ENCODE data around the gene DLGAP1.

Gene DLGAP1

DNA sequence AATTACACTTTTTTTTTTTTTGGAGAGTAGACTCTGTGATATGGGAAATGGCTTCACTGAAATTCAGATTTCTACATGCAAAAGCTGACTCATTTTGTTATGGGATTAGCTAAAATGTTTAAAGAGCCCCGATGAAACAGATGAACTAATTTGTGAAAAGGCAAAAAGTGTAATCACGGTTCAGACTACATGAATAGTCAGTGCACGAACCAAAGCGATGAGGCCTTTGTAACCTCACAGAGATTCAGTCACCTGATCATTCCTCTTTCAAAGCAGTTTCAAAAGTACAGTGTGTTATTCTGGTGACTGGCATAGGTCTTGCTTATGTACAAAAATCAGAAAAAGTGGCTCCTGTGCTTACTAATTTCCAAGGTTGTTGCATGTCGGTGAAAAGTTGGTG is 960.5 kb downstream of the DLGAP1 start:
- H3K27me3 ChIP-seq (ENCODE audit: control insufficient read depth, insufficient read depth, low read length) = peaks cover 8% of the 10 kb centered on the region
- H3K36me3 ChIP-seq (ENCODE audit: control insufficient read depth, insufficient read depth, low read length) = no peaks in the 10 kb centered on the region
- H3K4me3 ChIP-seq (ENCODE audit: low read length) = no peak overlapping the region
- no peaks in the 10 kb centered on the region for H3K9me3 ChIP-seq (ENCODE audit: control insufficient read depth, low read length)
- peaks cover 4% of the 10 kb centered on the region for H3K4me1 ChIP-seq (ENCODE audit: control insufficient read depth, insufficient read depth, low read length)
- no peak overlapping the region for H3K9ac ChIP-seq (ENCODE audit: low read length)

DNA sequence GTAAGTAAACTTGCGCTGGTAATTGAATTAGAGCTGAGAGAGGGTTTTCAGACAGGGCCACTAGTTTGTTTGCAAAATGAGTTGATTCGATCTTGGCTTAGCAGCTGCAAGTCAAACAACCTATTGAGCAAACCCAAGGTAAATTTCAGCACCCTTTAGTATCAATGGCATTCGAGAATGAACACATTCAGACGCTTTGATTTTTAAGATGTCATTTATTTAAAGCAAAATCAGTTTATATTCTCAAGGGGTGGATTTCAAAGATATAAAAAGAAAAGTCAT is 960.9 kb downstream of the DLGAP1 start:
- H3K9me3 ChIP-seq (ENCODE audit: control insufficient read depth, low read length) = no peaks in the 10 kb centered on the region
- no peaks in the 10 kb centered on the region for H3K36me3 ChIP-seq (ENCODE audit: control insufficient read depth, insufficient read depth, low read length)
- no peak overlapping the region for H3K4me3 ChIP-seq (ENCODE audit: low read length)
- H3K27me3 ChIP-seq (ENCODE audit: control insufficient read depth, insufficient read depth, low read length) = peaks cover 5% of the 10 kb centered on the region
- peaks cover under 1% of the 10 kb centered on the region for H3K4me1 ChIP-seq (ENCODE audit: control insufficient read depth, insufficient read depth, low read length)
- H3K9ac ChIP-seq (ENCODE audit: low read length) = no peak overlapping the region

DNA sequence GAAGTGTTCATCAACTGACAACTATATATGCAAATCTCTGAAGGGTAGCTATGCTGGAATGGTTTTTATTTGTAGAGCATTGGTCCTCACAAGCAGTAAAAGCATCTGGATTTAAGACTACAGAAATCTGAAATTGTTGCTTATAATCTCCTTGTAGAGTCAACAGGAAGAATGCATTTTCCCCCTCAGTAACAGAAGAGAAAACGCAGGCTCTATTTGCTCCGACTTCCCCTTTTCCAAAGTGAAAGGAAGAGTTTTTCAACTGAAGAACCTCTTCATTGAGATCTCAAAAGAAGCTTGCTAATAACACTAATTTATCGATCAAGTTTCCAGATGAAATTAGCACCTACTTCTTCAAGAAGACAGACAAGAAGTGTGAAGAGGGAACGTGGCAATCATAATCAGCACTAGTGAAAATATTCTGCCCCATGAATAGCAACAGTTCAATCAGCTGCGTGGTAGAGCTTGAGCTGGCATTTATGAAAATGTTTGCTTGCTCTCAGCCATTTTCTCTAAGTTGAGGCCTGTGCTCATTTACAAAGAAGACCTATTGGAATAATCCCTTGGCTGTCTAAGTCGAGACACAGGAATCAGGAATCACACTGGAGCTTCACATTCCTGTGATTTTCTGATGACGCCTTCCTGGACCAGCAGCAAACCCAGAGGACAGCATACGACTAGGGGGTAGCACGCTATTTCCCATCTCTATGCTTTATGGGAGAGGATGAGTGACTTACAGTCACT is 961.4 kb downstream of the DLGAP1 start:
- Histone ChIP-seq H3K27me3 (ENCODE audit: control insufficient read depth, insufficient read depth, low read length) (peaks cover 3% of the 10 kb centered on the region), H3K9ac (ENCODE audit: low read length) (no peak overlapping the region), H3K9me3 (ENCODE audit: control insufficient read depth, low read length) (no peaks in the 10 kb centered on the region), H3K36me3 (ENCODE audit: control insufficient read depth, insufficient read depth, low read length) (no peaks in the 10 kb centered on the region), H3K4me1 (ENCODE audit: control insufficient read depth, insufficient read depth, low read length) (no peaks in the 10 kb centered on the region), H3K4me3 (ENCODE audit: low read length) (no peak overlapping the region)

DNA sequence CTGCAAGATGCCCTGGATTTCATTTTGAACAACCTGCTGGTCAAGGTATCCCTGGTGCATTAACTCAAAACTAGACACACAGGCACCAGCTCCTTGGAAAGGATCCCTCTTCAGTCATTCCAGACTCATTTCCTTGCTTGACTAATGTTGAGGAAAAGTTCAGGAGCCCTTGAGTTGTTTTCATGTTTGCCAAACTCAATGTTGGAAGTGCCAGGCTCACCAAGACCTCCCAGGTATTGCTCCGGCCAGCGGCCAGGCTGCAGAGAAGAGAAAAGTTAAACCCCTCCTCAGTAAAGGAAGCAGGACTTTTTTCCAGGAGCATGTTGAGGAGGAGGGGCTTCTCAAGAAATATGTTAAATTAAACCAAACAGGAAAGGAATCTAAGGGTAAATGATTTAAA is 962.4 kb downstream of the DLGAP1 start:
- H3K9ac ChIP-seq (ENCODE audit: low read length) = no peak overlapping the region
- H3K4me1 ChIP-seq (ENCODE audit: control insufficient read depth, insufficient read depth, low read length) = no peaks in the 10 kb centered on the region
- H3K4me3 ChIP-seq (ENCODE audit: low read length) = no peak overlapping the region
- H3K36me3 ChIP-seq (ENCODE audit: control insufficient read depth, insufficient read depth, low read length) = no peaks in the 10 kb centered on the region
- H3K27me3 ChIP-seq (ENCODE audit: control insufficient read depth, insufficient read depth, low read length) = no peaks in the 10 kb centered on the region
- H3K9me3 ChIP-seq (ENCODE audit: control insufficient read depth, low read length) = no peaks in the 10 kb centered on the region

DNA sequence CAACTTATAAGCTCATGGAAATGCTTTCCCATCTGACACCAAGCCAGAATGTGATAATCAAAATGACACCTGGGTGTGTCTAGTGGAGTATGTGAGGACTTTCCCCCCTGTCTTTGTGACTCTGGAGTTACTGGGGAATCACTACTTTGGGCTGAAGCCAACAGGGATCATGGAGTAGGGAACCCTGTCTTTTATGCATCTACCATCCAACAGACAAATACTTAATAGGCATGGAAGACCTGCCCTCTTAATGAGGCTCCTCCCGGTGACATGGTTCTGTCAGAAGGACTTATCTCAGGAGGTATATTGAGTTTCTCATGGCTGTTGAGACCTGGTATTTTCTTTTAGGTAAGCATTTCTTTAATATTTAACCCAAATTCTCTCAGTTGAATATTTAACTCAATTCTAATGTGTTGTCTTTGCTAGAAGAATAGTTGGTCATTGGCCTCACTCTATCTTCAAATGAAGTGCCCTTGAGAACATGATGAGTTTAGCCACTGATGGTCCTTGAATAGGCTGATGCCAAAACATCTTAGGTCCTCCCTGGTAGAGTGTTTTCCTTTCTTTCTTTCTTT is 963.0 kb downstream of the DLGAP1 start:
- no peaks in the 10 kb centered on the region for H3K4me1 ChIP-seq (ENCODE audit: control insufficient read depth, insufficient read depth, low read length)
- no peak overlapping the region for H3K4me3 ChIP-seq (ENCODE audit: low read length)
- no peaks in the 10 kb centered on the region for H3K9me3 ChIP-seq (ENCODE audit: control insufficient read depth, low read length)
- H3K9ac ChIP-seq (ENCODE audit: low read length) = no peak overlapping the region
- no peaks in the 10 kb centered on the region for H3K27me3 ChIP-seq (ENCODE audit: control insufficient read depth, insufficient read depth, low read length)
- H3K36me3 ChIP-seq (ENCODE audit: control insufficient read depth, insufficient read depth, low read length) = no peaks in the 10 kb centered on the region

DNA sequence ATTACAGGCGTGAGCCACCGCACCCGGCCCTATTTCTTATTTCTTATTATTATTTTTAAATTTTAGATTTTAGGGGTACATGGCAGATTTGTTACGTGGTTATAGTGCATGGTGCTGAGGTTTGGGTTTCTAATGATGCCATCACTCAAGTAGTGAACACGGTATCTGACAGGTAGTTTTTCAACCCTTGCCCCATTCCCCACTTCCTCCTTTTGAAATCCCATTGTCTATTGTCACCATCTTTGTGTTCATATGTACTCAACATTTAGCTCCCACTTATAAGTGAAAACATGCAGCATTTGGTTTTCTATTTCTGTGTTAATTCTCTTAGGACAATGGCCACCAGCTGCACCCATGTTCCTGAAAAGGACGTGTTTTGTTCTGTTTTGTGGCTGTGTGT is 965.6 kb downstream of the DLGAP1 start:
- no peaks in the 10 kb centered on the region for H3K27me3 ChIP-seq (ENCODE audit: control insufficient read depth, insufficient read depth, low read length)
- no peaks in the 10 kb centered on the region for H3K9me3 ChIP-seq (ENCODE audit: control insufficient read depth, low read length)
- no peaks in the 10 kb centered on the region for H3K36me3 ChIP-seq (ENCODE audit: control insufficient read depth, insufficient read depth, low read length)
- H3K4me1 ChIP-seq (ENCODE audit: control insufficient read depth, insufficient read depth, low read length) = no peaks in the 10 kb centered on the region
- no peak overlapping the region for H3K4me3 ChIP-seq (ENCODE audit: low read length)
- H3K9ac ChIP-seq (ENCODE audit: low read length) = no peak overlapping the region

DNA sequence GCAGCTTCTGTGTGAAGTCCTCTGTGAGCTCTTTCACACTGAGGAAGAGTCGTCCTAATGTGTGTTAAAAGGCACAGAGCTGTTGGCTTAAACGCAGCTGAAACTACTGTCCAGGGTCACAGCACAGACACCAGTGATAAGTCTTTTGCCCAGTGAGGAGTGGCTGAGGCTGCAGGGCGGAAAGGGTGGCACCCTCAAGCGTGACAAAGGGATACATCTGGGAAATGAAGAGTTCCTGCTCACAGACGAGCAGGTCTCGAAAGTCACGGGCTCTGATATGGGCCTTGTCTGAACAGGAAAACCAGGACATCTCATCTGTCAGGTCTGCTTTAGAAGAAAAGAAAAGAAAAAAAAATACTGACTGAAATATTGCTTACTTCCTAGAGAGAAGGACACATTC is 968.6 kb downstream of the DLGAP1 start:
- no peaks in the 10 kb centered on the region for H3K27me3 ChIP-seq (ENCODE audit: control insufficient read depth, insufficient read depth, low read length)

DNA sequence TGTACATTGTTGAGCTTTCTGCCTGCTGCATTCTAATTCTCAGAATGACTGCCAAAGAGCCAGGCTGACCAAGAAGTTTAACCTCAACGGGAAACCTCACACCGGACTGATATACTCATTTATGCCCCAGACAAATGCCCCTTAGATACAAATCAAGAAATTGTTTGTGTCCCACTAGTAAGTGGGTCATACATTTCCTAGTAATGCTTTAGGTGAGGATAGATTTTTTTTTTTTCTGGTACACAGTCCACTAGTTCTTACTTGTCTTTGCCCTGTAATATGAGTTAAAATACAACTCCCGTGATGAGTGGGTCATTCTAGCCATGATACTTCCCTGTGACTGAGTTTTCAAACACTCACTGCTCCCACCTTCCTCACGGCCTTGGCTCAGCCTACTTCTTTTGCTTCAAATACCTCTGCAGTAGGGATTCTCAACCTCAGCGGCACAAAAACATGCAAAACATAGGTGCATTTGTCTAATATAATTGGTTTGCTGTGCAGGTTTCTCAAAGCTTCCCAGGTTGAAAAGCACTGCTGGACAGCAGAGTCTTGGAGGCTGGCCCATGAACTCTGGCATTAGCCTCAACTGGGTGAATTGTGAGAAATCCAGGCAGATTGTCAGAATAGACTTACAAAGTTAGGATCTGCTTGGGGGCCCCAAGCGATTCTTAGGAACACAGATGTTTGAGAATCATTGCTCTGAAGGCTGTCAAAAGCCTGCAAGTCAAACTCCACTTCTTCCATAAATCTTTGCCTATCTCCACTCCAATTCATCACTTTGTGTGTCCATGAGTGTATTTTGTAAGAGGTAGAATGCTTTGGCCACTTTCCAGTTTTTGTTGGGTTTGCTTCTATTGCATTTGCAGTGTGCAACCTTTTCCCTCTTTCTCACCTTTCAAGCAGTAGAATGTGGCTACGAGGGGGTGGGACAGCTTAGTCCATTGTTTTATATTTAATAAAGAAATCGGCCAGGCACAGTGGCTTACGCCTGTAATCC is 969.7 kb downstream of the DLGAP1 start:
- Histone ChIP-seq H3K4me1 (ENCODE audit: control insufficient read depth, insufficient read depth, low read length) (no peaks in the 10 kb centered on the region), H3K27me3 (ENCODE audit: control insufficient read depth, insufficient read depth, low read length) (no peaks in the 10 kb centered on the region), H3K9ac (ENCODE audit: low read length) (no peak overlapping the region), H3K4me3 (ENCODE audit: low read length) (no peak overlapping the region), H3K36me3 (ENCODE audit: control insufficient read depth, insufficient read depth, low read length) (no peaks in the 10 kb centered on the region), H3K9me3 (ENCODE audit: control insufficient read depth, low read length) (no peaks in the 10 kb centered on the region)

More for the DNA sequence above, 968.6 kb downstream of the DLGAP1 start:
- Histone ChIP-seq H3K36me3 (ENCODE audit: control insufficient read depth, insufficient read depth, low read length) (no peaks in the 10 kb centered on the region), H3K4me1 (ENCODE audit: control insufficient read depth, insufficient read depth, low read length) (no peaks in the 10 kb centered on the region), H3K4me3 (ENCODE audit: low read length) (no peak overlapping the region), H3K9me3 (ENCODE audit: control insufficient read depth, low read length) (no peaks in the 10 kb centered on the region), H3K9ac (ENCODE audit: low read length) (no peak overlapping the region)

DNA sequence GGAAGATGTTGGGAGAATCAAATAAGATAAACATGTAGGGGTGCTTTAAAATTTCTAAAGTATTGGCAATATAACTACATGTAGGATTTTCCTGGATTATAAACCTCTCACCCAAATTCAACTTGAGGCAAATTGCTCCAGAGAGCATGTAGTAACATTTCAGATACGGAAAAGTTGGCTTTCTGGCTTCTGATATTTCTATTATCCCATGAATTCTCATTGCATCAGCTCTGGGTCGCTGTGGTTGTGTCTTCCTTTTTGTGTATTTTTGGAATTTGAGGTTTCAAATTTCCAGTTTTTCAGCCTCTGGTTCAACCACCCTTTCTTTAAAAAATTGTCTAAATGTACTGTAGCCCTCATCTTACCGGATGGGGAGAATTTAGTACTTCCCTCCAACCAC is 972.8 kb downstream of the DLGAP1 start:
- no peaks in the 10 kb centered on the region for H3K4me1 ChIP-seq (ENCODE audit: control insufficient read depth, insufficient read depth, low read length)
- H3K4me3 ChIP-seq (ENCODE audit: low read length) = no peak overlapping the region
- H3K9ac ChIP-seq (ENCODE audit: low read length) = no peak overlapping the region
- H3K9me3 ChIP-seq (ENCODE audit: control insufficient read depth, low read length) = no peaks in the 10 kb centered on the region
- H3K36me3 ChIP-seq (ENCODE audit: control insufficient read depth, insufficient read depth, low read length) = no peaks in the 10 kb centered on the region
- H3K27me3 ChIP-seq (ENCODE audit: control insufficient read depth, insufficient read depth, low read length) = no peaks in the 10 kb centered on the region

DNA sequence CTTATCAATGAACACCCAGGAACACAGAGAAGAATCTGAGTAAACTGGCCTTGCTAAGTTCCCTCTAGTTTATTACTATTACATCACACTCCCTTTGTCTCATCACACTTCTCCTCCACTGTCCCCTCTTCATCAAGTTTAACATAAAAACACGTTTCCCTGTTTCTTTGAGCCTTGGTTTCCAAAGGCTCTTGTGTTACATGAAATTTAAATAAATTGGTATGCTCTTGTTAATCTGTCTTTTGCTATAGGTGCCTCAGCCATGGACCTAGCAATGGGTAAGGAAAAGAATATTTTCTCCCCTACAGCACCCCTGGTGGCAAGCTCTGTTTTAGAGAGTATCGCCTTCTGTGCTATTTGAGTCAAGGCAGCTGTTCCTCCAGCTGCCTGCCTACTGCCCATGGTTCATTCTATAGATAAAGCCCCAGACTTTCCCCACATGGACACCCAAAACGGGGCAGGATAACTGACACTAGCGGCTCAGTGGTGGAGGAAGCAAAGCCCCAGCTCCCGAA is 973.4 kb downstream of the DLGAP1 start:
- Histone ChIP-seq H3K36me3 (ENCODE audit: control insufficient read depth, insufficient read depth, low read length) (no peaks in the 10 kb centered on the region), H3K4me3 (ENCODE audit: low read length) (no peak overlapping the region), H3K9ac (ENCODE audit: low read length) (no peak overlapping the region), H3K9me3 (ENCODE audit: control insufficient read depth, low read length) (no peaks in the 10 kb centered on the region), H3K27me3 (ENCODE audit: control insufficient read depth, insufficient read depth, low read length) (no peaks in the 10 kb centered on the region), H3K4me1 (ENCODE audit: control insufficient read depth, insufficient read depth, low read length) (no peaks in the 10 kb centered on the region)

DNA sequence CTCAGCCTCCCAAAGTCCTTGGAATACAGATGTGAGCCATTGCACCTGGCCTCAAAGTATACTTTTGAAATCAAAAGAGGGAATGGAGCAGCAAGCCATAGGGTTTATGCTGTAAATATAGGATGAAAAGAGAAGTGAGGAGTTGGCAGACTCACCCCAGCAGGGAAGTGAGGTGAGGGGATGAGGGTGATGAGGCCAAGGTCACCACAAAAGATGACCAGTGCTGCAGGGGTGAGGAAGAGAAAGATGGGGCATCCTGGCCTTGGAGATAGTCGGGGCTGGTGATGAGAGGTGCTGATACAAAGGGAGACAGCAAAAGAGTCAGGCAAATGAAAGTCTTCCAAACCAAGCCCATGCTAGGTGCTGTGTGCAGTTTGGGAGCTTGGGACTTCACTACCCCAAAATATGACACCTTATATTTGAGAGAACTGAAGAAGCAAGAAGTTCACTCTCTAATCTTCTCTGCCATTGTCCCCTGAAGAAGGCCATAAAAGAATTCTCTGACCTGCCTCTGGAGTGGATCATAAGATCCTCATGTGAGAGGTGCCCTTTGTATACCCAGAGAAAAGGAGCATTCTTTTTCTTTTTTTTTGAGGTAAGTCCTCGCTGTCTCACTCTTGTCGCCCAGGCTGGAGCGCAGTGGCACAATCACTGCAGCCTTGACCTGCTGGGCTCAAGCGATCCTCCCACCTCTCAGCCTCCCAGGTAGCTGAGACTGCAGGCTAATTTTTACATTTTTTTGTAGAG is 974.1 kb downstream of the DLGAP1 start:
- Histone ChIP-seq H3K9me3 (ENCODE audit: control insufficient read depth, low read length) (no peaks in the 10 kb centered on the region), H3K36me3 (ENCODE audit: control insufficient read depth, insufficient read depth, low read length) (no peaks in the 10 kb centered on the region), H3K9ac (ENCODE audit: low read length) (no peak overlapping the region), H3K4me1 (ENCODE audit: control insufficient read depth, insufficient read depth, low read length) (no peaks in the 10 kb centered on the region), H3K27me3 (ENCODE audit: control insufficient read depth, insufficient read depth, low read length) (no peaks in the 10 kb centered on the region), H3K4me3 (ENCODE audit: low read length) (no peak overlapping the region)
